GF-D8 (cell line): Measurements from ENCODE around the gene KRT5.
"Not testable (repeated sequence)": the region's sequence is repeated elsewhere in the genome, so short reads cannot be mapped to it uniquely, and the experiment has no call there.

ENCODE experiments used
- DNase-seq: peaks from one replicate; lab custom pipeline; 2025; lab: John Stamatoyannopoulos, UW

The KRT5 gene

DNA sequence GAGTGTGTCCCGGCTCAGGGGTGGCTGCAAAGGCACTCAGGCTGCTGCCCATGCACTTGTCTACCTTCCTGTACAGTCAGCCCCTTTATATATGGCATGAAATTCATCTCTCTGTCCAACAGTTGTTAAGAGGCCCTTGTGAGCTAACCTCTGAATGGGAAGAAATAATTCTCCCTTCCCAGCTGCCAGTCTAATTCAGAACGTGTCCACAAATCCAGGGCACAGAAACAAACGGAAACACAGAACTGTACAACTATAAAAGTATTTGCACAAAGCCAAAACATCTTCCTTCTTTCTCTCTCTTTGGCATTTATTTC, 849 bp downstream of the KRT5 start:
- no peak for DNase-seq

DNA sequence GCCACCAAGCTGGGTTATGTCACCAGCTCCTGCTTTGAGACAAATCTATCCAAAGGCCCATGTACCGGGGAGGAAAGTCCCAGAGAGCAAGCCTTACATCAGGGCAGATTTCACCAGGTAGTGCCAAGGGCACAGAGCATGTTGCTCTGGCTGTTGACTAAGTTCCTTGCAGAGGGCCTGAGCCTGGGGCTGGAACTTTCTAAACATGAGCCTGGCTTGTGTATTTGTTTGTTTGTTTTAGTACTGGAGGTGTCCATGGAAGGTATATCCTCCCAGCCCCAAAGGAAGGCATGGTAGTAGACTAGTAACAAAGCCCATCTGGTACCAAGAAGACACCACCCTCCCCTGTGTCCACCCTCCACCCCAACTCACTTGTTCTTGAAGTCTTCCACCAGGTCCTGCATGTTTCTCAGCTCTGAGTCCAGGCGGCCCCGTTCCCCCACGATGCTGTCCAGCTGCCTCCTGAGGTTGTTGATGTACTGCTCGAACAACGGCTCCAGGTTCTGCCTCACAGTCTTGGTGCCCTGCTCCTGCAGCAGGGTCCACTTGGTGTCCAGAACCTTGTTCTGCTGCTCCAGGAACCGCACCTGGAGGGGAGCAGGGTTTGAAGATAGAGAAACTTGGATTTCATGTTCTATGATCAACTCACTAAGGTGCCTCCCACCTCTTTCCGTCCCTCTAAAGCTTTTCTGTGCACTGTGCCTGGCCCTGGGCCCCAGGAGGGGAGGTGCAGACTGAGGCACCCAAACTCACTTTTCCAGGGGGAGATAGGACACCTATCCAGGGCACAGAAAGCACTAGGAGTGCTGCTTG, 1.4 kb downstream of the KRT5 start:
- no peak for DNase-seq

DNA sequence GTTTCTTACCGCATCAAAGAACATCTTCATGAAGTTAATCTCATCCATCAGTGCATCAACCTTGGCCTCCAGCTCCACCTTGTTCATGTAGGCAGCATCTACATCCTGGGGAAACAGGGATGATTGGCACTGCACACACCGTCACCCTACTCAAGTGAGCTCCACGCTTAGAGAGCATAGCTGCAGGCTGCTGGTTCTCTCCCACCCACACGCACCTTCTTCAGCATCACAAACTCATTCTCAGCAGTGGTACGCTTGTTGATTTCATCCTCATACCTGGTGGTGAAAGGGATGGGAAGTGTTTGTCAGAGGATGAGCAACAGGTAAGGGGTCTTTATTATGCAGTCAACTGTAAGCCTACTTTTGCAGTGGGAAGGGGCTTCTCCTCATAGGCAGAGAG, 2.3 kb downstream of the KRT5 start:
- no peak for DNase-seq

DNA sequence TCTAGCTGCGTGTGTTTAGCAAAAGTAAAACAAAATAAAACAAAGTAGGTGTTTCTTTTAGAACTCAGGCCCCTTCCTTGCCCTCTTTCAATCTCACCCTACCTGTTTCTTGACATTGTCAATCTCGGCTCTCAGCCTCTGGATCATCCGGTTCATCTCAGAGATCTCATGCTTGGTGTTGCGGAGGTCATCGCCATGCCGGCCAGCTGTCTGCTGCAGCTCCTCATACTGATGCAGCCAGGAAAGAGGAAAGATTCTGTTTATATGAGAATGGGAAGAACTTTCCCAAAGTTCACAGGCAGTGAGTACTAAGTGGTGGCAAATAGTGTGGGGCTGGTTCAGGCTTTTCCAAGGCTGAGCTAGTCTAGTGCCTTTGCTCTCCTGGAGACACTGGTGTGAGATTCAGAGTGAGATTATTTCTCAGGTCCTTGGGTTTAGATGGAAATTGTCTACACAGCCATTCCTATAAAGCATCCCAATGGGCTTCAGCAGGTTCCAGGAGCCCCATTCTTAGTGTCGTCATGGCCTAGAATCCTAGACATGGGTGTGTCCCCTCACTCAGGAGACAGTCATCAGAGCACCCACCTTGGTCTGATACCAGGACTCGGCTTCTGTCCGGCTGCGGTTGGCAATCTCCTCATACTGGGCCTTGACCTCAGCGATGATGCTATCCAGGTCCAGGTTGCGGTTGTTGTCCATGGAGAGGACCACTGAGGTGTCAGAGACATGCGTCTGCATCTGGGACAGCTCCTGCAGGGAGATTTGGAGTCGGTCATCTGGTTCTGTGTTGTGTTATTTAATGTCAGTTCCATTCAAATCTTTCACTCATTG, 3.0 kb downstream of the KRT5 start:
- no peak for DNase-seq

DNA sequence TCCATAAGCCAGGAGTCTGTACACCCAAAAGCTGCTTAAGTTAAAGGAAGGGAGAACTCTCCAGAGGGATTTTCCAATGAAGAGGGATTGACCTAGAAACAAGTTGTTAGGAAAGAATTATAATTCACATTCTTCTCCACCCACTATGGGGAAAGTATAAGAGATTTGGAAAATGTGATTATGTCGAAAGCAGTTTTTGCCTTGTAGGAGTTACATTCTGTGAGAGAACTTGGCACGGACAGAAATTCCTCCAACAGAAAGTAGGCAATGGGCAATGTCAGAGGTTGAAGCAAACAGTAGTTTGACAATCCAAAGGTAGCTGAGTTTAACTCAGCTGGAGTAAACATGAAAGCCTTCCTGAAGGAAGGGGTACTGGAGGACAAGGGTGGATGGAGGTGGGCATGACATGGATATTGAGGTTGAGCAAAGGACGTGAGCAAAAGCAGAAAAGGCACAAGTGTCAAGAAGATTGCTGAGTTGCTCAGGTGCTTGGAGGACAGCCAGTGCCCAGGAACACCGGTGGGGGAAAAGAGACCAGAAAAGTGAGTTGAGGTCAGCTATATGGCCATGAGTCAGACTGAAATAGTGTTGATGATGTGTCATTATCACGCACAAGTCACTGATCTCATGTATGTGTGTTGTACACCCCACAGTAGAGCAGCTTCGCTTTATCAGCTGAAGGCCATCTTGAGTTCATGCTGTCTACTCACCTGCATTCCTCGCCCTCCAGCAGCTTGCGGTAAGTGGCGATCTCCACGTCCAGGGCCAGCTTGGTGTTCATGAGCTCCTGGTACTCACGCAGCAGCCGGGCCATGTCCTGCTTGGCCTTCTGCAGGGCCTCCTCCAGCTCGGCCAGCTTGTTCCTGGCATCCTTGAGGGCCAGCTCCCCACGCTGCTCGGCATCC, 4.0 kb downstream of the KRT5 start:
- DNase-seq: no peak

DNA sequence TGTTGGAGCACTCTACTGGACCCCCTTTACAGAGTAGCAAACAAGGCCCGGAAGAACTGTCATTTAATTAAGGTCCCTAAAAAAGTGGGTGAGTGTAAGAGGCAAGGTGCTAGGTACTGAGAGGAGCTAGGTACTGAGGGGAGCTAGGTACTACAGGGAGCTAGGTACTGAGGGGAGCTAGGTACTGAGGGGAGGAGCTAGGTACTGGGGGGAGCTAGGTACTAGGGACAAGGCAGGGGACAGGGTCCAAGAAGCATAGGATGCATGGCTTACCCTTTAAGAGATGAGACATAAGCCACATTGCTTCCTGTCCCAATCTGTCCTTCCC, 4.9 kb downstream of the KRT5 start:
- no peak for DNase-seq

DNA sequence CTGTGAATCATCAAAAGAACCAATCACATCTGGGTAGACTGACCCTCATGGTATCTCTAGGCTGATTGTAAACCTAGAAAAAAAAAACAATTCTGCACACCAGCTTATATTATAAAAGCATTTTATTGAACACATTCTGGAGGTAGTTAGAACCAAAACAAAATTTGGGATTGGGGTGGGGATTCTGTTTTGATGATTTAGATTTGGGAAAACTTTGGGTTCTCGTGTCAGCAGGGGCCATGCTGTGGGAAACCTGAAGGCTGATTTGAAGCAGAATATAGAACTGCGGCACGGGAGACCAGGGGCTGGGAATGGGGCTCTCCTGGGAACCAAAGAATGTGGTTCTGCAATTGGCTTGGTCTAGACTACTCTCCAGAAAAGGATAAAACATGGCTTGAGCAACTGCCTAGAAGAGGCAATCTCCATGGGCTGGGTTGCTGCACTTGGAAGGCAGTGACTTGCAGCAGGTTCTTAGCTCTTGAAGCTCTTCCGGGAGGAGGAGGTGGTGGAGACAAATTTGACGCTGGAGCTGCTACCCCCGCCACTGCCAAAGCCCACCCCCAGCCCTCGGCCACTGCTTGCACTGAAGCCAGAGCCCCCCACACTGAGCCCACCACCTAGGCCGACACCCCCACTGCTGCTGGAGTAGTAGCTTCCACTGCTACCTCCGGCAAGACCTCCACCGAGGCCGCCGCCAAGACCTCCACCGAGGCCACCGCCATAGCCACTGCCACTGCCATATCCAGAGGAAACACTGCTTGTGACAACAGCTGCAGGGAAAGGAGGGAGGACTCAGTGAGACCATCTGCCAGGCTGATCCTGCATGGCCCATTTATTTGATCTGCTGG, 5.5 kb downstream of the KRT5 start:
- DNase-seq: no peak

DNA sequence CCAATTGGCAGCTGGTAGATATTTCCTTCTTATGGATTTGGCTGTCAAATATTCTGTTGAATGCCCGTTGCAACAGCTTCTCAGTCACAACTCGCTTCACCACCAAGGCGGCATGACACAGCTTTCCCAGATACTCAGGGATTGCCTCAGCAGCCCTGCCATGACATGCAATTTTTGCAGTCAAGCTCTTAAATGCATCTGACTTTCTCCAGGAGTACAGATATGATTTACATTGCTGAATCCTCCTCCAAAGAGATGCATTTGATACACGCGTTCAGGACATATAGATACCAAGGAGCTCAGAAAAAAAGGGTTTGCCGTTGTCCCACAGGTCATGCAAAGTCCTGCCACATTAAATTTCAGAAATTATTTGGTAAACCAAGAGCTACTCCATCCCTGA, 6.5 kb downstream of the KRT5 start:
- no peak for DNase-seq

DNA sequence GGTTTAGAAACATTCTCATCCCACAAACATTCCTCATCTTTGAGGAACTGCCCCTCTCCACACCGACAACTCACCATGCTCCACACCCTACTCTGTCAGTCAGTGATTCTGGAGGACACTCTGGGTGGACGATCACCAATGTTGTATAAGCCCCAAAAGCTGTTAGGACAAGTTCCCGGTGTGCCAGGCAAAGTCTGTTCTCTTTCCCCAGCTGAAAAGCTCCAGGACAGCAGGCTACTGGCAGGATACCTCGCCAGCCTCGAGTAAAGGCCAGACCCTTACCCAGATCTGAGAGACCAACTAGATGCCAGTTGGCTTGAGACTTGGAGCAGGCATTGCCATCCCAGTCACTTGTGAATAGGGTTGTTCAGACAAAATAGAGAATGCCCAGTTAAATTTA, 12.0 kb downstream of the KRT5 start:
- DNase-seq: no peak

DNA sequence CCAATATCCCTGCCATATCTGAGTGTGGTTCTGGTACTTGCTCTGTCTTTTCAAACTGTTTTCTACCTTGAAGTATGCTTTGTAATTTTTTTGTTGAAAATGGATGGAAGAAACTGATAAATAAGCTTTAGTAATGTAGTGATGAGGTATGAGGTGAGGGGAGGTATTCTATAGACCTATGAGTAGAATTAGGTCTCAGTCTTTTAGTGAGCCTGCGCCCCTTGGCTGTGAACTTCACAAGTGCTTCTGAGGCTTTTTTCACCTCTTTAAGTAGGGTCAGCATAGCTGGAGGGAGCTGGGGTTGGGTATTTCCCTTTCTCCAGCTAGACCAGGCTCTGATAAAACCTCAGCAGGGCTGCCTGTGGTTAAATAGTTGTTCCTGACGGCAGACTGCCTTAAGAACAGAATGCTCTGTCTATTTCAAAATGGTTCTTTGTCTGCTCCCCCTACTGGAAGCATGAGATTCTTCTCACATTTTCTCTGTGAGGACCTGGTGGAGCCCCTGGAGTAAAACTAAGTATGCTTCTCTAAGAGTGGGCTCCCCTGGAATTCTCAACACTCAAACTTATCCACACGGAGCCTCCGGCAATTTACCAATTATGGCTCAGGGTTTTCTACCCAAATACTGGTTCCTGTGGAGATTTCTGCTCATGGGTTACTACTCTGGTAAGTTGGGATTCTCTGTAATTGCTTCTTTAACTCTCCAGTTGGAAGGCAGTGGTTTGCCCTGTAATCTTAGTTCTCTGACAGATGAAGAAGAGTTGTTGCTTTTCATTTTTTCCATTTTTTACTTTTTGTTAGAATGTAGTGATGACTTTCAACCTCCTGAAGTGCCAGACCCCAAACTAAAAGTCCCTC, 13.1 kb downstream of the KRT5 start:
- DNase-seq: no peak

DNA sequence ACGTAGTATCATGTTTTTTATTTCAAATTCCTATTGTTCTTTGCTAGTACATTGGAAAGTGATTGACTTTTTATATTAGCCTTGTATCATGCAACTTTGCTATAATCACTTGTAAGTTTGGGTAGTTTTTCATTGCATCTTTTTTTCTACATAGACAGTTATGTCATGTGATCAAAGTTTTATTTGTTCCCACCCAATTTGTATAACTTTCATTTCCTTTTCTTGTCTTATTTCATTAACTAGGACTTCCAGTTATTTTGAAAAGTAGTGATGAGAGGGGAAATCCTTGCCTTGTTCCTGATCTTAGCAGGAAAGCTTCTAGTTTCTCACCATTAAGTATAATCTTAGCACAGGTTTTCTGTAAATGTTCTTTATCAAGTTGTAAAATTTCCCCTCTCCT, 17.3 kb downstream of the KRT5 start:
- no peak for DNase-seq

DNA sequence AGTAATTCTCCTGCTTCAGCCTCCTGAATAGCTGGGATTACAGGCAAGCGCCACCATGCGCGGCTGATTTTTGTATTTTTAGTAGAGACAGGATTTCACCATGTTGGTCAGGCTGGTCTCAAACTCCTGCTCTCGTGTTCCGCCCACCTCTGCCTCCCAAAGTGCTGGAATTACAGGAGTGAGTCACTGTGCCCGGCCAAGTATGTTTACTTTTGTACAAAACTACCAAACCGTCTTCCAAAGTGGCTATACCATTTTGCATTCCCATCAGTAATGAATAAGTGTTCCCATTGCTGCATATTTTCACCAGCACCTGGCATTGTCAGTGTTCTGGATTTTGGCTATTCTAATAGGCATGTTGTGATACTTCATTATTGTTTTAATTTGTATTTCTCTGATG, 18.7 kb downstream of the KRT5 start:
- DNase-seq: no peak

DNA sequence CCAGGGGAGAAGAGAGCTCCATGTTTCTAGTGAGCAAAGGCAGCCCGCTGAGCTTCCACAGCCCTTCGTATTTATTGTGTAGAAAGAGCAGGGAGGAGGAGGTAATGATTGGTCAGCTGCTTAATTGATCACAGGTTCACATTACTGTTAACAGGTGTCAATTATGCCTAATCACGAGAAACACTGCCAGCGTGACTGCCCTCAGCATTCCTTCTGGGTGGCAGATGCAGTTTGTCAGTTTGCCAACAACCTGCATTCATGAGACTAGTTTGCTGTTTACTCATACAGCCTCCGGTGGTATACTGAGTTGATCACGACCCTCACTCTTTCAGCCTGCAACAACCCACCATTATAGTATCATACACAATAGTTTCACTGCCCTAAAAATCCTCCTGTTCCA, 19.6 kb downstream of the KRT5 start:
- not testable (repeated sequence) for DNase-seq

DNA sequence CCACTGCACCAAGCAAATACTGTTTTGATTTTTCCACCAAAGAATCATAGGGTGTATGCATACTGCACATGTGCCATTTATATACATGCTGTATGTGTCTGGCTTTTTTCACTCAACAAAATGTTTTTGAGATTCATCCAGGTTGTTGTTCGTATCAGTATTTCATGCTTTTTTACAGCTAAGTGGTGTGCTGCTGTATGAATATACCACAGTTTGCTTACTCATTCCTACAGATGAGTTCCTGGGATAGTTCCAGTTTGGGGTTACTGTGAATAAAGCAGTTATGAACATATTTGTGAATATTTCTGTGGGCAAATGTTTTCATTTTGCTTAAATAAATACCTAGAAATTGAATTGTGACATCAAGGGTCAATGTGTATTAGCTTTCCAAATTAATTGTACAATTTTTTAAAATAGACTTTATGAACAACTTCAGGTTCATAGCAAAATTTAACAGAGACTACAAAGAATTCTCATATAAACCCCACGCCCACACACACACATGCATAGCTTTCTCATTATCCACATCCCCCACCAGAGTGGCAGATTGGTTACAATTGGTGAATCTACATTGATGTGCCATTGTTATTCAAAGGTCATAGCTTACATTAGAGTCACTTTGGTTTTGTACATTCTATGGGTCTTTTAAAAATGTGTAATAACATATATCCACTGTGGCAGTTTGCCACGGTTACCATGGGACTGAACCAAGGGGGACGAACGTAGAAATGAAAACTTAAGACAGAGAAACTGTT, 20.2 kb downstream of the KRT5 start:
- DNase-seq: no peak

DNA sequence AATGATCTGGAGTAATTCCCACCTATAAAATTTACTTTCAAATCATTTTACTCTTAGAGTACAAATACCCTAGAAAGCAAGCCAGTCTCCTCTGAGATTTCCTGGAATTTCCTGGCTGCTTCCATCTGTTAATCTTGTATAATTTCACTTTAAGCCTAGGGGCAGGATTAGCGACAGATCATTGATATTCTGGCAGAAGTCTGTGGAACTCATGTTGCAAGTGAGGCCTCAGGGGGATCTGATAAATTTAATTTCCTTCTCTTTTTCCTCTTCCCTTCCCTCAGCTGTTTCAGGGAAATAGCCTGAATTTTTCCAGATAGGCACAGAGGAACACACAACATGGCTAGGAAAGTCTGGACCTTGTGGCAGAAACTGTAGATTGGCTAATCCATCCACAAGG, 21.2 kb downstream of the KRT5 start:
- no peak for DNase-seq

DNA sequence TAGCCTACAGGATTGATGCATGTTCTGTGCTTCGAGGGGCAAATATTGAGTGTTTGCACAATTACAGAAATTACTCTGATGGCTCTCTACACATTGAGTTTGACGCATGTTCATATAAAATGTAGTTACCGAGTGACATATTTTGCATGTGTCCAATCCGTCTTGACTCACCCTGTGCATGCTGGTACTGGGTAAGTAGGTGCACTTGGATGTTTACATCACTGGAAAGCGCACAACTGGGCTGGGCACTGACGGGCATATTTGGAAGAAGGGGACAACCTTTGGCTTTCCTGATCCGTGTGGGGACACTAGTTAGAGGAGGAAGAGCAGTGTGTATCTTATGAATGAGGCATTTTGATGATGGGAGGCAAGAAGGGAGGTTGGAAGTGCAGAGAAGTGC, 22.2 kb downstream of the KRT5 start:
- DNase-seq: no peak

DNA sequence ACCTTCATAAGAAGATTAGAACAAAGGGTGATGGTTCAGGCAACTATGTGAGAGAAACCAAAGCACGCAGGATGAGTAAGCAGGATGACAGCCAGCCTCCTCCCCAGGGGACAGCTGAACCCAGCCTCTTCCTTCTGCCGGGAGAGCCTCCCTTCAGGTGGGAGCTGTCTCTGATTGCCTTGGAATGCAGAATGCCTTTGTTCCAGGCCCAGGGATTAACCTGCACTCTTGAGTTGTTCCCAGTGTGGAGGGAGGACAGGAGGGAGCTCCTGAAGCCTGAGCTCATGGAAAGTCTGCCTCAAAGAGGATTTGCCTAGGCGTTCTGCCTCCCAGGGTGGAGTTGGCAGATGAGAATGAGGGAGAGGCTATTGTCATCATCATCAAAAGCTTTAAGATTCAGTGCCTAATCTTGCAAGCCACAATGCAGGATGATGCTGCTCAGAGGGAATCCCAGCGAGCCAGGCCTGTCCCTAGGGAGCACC, 23.6 kb downstream of the KRT5 start:
- no peak for DNase-seq

DNA sequence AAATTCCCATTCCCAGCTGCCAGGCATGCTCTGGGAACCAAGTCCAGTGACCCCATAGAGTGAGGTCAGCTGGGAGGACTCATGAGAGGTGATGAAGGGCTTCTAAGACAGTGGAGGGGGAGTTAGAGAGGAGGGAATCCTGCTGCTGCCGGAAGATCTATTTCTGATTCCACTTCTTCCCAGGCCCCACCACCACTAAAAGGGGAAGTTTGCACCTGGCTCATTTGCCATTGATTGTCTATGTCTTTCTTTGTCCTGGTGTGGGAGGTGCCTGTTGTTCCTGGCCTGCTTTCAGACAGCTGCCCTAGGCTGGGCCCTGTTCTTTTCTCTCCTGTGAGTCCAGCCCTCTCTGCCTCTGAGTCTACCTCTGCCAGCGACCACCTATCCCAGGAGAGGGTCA, 24.1 kb downstream of the KRT5 start:
- DNase-seq: no peak

DNA sequence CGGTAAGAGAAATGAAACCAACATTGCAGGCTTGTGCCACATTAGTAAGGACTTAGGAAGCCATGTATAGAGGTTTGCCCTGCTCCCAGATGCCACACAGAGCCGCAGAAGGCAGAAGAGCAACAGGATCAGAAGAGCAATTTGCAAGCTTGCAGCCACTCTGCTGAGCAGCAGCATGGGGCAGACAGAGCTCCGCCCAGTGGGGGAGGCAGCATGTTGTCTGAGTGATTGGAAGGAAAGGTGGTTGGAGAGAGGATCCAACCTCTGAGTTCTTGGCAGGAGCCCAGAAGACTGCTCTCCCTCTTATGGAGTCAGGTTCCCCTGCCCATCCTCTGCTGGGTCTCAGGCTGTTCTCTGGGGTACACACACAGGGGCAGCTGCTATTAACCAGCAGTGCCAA, 24.8 kb downstream of the KRT5 start:
- no peak for DNase-seq

DNA sequence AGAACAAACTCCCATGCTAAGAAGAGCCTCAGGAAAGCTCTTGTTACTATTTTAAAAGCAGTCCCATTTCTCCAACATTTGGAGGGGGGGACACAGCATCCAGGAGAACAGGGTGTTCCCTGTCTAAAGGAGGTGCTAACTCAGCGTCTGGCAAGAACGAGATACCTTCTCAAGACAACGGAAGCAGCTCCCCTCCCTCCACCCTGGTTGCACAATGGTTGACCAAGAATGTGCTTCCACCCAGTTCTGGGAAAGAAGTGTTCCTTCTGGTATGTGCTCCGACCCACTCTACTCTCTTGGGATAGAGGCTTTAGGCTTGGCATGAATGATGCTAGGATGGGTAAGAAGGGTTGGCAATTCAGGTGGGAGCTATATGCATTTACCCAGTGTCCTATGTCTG, 25.7 kb downstream of the KRT5 start:
- no peak for DNase-seq
